22Rv1 (cell line): Measurements from ENCODE around the gene STXBP6.

ENCODE experiments used
- CTCF ChIP-seq: fragments of 450-650 bp; IDR thresholded peaks from 2 replicates; pipeline ENCODE4 v1.5.1; 2017; ENCODE audit warnings: mild to moderate bottlenecking
- ZFX ChIP-seq: fragments of 450-650 bp; IDR thresholded peaks from 2 replicates; pipeline ENCODE4 v1.6.1; 2017; ENCODE audit warnings: antibody characterized with exemption, borderline replicate concordance

- no peak for TF ChIP-seq CTCF
- no peak for TF ChIP-seq ZFX
These were observed 141.2 kb downstream of the STXBP6 start for GRCh38 chr14:24908592-24909236.
